UCSD-AML1 (cell line): ENCODE results near the gene GPATCH2.
"Not testable (repeated sequence)": the region's sequence is repeated elsewhere in the genome, so short reads cannot be mapped to it uniquely, and the experiment has no call there.

ENCODE experiments used
- DNase-seq: peaks from one replicate; lab custom pipeline; 2025; ENCODE audit not compliant: unreplicated experiment; lab: John Stamatoyannopoulos, UW

GPATCH2 gene

GRCh38 chr1:217526636-217527035 lies 104.3 kb downstream of the GPATCH2 start:
- DNase-seq, result no peak

DNA sequence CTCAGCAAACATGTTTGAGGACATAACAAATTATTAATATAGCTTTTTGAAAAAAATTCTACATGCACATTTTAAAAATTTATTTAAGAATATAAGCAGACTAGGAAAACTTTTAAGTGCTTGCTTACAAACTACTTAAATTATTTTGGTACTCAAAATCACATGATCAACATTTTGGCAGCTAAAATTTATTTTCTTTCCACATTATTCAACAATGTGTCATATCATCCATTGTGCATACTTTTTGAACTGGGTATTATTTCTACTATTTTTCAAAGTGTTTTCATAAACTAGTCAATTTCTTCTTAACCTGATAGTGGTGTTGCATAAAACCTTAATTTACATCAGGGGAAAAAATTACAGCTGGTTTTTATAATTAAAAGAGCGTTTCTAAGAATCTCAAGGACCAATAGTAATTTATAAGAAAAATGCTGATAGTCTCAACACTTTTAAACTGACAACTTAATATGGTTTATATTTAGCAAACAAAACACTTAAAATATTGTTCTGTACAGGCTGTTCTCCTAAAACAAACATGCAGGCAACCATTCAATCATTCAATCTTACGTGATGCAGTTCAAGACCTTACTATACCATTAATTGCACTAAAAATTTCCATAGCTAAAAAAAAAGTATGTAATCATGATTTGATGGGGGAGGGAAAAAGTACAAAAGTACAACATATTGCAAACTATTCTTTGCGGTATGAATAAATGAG lies 105.0 kb downstream of the GPATCH2 start:
- DNase-seq, result no peak

- no peak for DNase-seq
Measured at GRCh38 chr1:217524787-217525520, 105.9 kb downstream of the GPATCH2 start.

DNA sequence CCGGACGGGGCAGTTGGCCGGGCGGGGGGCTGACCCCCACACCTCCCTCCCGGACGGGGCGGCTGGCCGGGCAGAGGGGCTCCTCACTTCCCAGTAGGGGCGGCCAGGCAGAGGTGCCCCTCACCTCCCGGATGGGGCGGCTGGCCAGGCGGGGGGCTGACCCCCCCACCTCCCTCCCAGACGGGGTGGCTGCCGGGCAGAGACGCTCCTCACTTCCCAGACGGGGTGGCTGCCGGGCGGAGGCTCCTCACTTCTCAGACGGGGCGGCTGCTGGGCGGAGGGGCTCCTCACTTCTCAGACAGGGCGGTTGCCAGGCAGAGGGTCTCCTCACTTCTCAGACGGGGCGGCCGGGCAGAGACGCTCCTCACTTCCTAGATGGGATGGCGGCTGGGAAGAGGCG lies 107.0 kb downstream of the GPATCH2 start:
- not testable (repeated sequence) for DNase-seq

DNA sequence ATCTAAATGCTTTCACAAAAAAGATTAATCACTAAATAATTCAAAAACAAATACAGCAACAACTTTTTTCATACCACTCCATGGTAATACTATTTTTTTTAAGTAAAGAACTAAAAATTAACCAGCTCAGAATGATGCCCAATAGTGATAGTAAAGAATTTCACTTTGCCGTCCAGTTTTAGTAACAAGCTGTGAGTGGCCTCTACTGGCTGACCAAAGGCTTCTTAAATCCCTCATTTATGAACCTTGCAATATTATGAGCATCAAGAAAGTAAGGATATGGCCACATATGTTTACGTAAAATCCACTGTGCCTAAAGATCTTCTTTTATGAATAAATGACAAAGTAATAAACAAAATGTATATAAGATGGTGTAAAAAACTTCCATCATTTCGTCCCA lies 108.6 kb downstream of the GPATCH2 start:
- no peak for DNase-seq

- DNase-seq, result no peak
Measured at GRCh38 chr1:217521317-217521716, 109.6 kb downstream of the GPATCH2 start.

- DNase-seq, result no peak
Measured at GRCh38 chr1:217506878-217507277, 124.0 kb downstream of the GPATCH2 start.

DNA sequence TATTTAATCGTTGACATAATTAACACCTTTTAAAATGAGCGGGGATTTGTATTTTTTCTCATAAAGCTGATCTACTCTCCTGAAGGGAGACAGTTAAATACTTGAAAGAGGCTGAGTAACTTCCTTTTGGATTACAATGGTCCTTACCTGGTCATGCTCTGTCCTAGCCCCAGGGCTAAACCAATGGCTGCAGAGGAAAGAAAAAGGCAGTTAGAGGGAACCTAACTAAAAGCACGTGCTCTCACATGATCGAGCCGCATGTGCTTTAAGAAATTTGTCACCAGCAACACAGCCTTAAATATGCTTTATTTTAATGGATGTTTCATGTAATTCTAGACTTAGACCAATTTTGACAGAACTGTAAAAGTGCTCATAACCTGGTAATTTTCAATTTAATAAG lies 132.7 kb downstream of the GPATCH2 start:
- no peak for DNase-seq

GRCh38 chr1:217495249-217495648 lies 135.6 kb downstream of the GPATCH2 start:
- DNase-seq, result no peak

GRCh38 chr1:217494767-217495166 lies 136.1 kb downstream of the GPATCH2 start:
- DNase-seq, result no peak

GRCh38 chr1:217493290-217493689 lies 137.6 kb downstream of the GPATCH2 start:
- no peak for DNase-seq

DNA sequence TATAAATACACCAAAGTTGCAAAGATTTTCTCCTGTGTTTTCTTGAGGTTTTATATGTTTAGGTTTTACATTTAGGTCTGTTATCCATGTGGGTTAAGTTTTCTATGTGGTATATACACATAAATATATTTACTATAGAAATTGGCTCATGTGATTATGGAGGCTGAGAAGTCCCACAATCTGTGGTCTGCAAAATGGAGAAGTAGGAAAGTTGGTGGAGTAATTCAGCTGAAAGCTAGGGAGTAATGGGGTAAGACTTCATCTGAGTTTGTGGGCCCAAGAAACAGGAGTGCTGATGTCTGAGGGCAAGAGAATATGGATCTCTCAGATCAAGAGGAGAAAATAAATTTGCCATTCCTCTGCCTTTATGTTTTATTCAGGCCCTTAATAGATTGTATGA lies 146.0 kb downstream of the GPATCH2 start:
- DNase-seq, result no peak

DNA sequence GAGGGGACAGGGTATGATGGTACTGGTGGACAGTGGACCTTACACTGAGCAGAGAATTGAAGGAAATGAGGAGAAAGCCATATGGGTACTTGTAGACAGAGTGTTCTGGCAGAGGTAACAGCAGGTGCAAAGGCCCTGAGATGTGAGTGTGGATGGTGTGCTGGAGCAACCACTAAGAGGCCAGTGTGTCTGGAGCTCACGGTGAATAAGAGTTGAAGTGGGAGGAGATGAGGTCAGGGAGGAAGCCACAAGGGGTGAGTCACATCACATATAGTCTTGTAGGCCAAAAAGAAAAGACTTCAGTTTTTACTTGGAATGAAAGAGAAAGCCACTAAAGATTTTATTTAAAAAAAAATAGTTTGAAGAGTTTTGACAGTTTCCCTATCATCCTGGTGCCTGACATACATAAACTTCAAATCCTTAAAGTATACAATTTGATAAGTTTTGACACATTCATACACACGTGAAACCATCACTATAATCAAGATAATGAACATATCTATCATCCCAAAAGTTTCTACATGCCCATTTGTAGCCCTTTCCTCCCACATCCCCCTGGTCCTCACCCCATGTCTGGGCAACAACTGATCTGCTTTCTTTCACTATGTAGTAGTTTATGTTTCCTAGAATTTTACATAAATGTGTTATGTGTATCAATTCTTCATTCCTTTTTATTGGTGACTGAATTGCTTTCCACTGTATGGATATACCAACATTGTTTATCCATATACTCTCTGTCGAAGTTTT lies 148.4 kb downstream of the GPATCH2 start:
- DNase-seq, result peak; percentile 12

GRCh38 chr1:217478450-217478849 lies 152.4 kb downstream of the GPATCH2 start:
- DNase-seq, result no peak

- no peak for DNase-seq
Measured at GRCh38 chr1:217472915-217473314, 158.0 kb downstream of the GPATCH2 start.

- no peak for DNase-seq
Measured at GRCh38 chr1:217471403-217471802, 159.5 kb downstream of the GPATCH2 start.

DNA sequence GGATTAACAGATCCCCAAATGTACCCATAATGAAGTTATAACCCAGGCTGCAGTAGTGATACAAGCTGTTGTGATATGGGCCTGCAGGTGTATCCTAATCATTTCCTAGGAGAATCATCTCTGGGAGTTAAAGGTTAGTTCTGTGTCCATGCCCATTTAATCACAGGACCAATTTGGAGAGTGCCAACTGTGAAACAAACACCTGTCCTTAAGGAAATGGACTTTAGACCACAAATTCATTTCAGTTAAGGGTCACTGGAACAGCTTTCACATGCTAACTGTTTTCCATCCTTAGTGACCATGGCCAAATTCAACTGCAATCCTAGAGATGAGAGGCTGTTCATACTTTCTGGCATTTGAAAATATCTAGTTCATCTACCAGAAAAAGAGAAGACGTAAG lies 160.9 kb downstream of the GPATCH2 start:
- no peak for DNase-seq

DNA sequence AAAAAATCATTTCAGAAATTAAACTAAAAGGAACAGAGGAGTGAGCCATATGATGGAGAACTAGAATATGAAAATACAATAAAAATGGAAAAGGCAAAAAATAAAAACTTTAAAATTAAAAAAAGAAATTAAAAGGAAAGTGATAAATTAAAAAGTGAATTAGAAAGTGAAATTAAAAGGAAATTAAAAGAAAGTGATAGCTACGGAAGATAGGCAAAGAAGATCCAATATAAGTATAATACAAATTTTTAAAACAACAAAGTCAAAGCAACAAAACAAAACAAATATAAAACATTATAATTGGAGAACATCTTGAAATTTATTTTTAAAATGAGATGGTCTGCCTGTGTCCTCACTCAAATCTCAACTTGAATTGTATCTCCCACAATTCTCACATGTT lies 165.8 kb downstream of the GPATCH2 start:
- DNase-seq, result no peak

- no peak for DNase-seq
Measured at GRCh38 chr1:217462666-217463065, 168.2 kb downstream of the GPATCH2 start.

GRCh38 chr1:217462159-217462558 lies 168.7 kb downstream of the GPATCH2 start:
- DNase-seq, result no peak

DNA sequence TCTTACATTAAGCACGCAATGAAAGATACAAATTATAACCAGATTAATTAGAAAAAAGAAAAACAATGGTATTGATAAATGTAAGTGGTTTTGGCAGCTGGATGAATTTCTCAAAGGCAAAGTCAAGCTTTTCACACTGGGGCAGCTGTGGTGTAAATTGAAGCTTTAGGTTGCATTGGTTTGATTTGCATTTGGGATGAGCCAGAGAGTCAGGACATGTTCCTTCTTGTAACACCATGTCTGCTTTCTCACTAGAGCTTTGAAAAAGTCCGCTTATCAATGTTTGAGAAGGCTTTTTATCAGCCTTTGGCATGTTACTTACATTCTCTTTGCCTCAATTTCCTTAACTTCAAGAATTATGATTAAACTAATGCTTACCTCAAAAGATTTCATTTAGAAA lies 173.9 kb downstream of the GPATCH2 start:
- DNase-seq, result no peak

- no peak for DNase-seq
Measured at GRCh38 chr1:217456261-217456660, 174.6 kb downstream of the GPATCH2 start.
